Measurements from ENCODE around the gene PEF1.

Gene PEF1

GRCh38 chr1:31671147-31671546, 26.5 kb upstream of the PEF1 start:
- no peak for DNase-seq (ENCODE audit: low read depth)

- DNase-seq (ENCODE audit: low read depth), result no peak
Observed at GRCh38 chr1:31670593-31670964, 25.9 kb upstream of the PEF1 start.

DNA sequence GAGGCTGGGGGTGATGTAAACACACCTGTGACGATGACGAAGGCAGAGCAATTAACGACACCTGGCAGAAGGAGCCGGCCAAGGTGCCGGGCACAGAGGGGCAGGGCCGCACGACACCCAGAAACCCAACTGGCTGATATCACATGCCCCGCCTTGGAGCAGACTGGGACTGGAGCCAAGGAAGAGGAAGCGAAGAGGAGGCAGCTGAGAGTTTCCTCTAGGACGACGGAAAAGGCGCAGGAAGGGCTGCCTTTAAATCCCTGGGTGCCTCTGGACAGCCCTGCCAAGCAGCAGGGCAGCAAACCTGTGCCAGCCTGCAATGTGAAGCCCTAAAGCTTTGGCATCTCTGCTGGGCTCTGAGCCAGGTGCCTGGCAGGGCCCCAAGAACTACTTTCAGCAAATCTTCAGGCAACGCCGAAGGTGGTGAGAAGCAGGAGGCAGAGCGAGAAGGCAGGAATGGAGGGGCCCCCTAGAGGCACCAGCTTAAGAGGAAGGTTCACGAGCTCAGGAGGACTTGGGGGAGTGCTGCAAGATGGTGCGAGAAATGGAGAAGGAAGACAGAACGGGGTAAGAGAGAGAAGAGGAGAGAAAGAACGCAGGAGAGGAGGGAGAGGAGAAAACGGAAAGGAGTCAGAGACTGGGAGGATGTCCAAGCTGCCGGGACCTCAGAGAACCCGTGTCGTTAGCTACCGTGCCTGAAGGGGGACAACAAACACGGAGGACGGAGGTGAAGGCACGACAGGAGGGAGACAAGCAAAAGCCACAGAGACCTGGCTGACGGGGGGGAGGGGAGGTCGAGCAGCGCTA, 25.3 kb upstream of the PEF1 start:
- peak; percentile 82 for DNase-seq (ENCODE audit: low read depth)

GRCh38 chr1:31669433-31669785, 24.7 kb upstream of the PEF1 start:
- DNase-seq (ENCODE audit: low read depth), result no peak

DNA sequence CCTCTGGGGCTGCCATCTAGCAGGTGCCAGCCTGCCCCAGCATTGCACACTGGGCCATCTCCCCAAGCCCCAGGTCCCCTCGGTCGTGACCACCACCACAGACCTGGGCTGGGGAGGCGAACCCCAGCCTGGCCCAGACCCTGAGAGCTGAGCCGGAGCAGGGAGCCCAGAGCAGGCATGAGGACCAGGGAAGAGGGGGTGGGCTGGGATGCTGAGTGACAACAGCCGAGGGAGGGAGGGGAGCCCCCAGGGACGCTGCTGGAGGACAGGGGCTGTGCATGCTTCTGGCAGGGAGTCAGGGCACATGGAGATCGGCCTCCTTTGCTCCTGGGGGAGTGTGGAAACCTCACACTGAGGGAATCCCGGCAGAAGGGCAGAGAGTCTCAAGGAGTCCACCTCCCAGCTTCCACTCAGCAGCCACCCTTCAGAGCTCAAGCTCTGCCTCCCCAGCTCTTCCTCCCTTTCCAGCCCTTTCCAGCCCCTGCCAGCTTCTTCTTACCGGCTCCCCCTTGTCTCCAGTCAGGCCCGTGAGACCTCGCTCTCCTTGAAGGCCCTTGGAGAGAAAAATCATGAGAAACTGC, 23.7 kb upstream of the PEF1 start:
- DNase-seq (ENCODE audit: low read depth), result no peak

- DNase-seq (ENCODE audit: low read depth), result no peak
Observed at GRCh38 chr1:31667065-31667785, 22.5 kb upstream of the PEF1 start.

- peak; percentile 32 for DNase-seq (ENCODE audit: low read depth)
Observed at GRCh38 chr1:31666263-31666963, 21.7 kb upstream of the PEF1 start.

DNA sequence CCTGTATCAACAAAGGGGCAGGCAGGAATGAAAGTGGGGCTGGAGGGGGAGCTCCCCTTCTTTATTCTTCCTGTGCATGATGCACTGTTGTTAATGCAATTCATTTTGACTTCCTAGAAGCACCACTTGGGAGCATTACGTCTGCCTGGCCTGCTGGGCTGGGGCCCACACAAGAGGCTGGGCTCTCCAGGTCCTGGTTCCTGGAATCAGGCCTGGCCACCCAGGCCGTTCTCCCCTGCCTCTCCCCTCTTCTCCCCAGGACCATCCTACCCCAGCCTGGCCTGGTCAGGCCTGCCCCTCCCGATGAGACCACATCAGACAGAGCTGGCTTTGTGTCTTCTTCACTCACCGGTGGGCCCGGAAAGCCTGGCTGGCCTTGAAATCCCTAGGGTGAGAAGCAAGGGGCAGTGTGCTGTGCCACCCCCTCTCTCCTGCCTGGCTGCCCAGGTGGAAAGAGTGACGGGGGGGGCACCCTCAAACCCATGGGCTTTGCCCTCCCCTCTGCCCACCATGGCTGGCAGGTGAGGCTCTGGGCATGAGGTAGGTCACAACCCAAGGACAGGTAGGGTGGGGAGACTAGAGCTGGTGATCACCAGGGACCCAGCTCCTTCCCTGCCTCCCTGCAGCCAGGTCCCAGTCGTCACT, 20.7 kb upstream of the PEF1 start:
- no peak for DNase-seq (ENCODE audit: low read depth)

DNA sequence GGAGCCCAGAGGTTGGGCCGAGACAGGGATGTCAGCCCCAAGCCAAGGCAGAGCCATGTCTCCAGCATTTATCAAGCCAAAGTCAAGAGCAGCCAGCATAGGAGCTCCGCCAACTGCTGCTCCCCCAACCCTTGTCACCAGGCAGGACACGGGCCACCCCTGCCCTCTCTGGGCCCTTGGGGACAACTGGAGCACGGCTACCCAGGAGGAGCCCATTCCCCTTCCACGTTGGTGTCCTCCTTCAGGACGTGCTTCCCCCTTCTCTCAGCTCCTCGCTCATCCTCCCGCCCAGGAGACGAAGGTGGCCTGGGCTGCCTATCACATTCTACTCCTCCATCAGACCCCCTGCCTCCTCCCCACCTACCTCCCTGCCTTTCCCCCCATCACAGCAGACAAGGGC, 19.9 kb upstream of the PEF1 start:
- no peak for DNase-seq (ENCODE audit: low read depth)

DNA sequence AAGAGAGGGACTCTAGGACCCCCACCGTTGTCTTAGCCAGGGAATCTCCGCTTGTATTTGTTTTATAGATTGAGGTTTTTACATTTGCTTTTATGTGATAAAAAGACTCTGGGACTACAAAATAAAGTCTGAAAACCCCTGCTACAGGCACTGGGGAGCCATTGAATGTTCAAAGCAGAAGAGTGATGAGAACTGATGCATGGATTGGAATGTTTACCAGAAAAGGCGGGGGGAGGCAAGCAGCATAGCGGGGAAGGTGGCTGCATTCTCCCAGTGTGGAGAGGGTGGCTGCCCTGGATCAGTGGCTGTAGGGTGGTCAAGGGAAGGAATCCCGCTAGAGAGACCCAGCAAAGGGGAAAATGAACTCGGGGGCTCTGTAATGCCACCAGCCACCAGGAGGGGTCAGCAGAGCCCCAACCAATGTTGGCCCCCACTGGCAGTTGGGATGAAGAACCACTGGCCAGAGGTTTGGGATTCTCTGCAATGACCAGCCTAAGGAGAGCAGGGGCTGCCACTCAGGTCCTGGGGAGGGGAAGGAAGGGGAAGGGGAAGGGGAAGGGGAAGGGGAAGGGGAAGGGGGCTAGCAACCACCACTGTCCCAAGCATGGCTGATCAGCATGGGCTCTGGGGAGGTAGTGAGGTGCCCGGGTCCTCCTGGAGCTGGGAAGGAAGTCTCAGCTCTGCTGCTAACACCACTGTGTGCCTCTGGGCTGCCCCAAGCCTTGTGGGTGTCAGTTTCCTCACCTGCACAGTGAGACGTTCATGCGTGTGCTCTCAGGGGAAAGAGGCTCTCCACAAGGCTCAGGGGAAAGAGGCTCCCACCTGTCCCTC, 19.2 kb upstream of the PEF1 start:
- DNase-seq (ENCODE audit: low read depth), result peak; percentile 19

GRCh38 chr1:31662463-31662862, 17.8 kb upstream of the PEF1 start:
- no peak for DNase-seq (ENCODE audit: low read depth)

DNA sequence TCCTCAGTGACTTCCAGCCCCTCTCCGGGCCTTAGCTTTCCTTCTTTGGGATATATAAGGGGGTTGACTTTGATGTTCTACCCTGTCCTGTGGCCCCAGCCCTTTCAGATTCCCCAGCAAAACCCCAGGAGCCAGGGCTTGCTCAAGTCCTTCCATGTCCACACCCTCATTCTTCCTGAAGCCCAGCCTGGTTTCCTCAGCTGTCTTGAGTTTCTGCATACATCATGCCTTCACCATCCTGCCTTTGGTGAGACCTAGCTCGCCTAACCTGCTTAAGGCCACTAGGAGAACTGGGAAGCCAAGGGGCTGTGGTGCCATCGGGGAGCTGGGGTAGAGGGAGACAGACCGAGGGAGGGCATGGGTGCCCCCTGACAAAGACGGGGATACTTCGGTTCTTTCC, 17.2 kb upstream of the PEF1 start:
- no peak for DNase-seq (ENCODE audit: low read depth)

DNA sequence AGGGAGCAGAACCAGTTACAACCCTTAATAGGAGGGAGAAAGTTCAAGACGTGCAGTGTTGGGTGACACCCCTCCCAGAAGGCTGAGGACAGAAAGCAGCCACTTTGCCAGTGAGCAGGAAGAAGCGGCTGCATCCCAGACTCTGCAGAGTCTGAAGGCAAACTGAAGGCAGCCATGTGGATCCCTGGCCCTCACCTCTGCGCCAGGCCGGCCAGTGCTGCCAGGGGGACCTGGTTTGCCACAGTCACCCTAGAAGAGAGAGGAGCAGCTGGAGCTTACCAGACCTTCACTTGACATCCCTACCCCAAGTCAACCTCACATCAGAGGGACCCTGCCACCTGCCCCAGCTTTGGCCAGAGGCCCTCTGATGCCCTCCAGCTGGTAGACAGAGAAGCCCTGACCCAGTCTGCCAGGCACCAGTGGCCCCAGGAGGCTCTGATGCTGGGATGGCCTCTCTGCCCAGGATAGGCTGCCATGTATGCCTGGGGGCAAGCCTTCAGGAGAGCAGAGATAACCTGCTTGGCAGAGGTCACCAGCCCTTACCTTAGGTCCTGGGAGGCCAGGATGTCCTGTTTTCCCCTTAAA, 16.3 kb upstream of the PEF1 start:
- no peak for DNase-seq (ENCODE audit: low read depth)

DNA sequence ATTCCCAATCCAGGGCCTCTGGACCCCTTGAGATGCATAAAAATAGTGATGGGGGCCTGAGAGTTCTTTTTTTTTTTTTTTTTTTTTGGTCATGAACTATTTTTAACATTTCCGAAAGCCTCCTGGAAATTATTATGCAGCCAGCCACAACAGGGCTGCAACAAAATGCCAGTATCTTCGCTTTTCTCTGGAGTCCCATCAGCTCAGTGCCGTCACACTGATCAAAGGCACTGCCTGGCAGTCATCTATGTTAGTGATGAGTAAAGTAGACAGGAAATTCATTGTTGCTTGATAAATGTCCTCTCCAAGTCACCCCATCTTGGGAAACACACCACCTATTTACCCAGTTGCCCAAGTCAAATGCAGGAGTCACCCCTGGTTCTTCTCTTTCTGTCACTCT, 15.2 kb upstream of the PEF1 start:
- DNase-seq (ENCODE audit: low read depth), result no peak

GRCh38 chr1:31658721-31659120, 14.0 kb upstream of the PEF1 start:
- peak; percentile 14 for DNase-seq (ENCODE audit: low read depth)

GRCh38 chr1:31657972-31658510, 13.4 kb upstream of the PEF1 start:
- no peak for DNase-seq (ENCODE audit: low read depth)

DNA sequence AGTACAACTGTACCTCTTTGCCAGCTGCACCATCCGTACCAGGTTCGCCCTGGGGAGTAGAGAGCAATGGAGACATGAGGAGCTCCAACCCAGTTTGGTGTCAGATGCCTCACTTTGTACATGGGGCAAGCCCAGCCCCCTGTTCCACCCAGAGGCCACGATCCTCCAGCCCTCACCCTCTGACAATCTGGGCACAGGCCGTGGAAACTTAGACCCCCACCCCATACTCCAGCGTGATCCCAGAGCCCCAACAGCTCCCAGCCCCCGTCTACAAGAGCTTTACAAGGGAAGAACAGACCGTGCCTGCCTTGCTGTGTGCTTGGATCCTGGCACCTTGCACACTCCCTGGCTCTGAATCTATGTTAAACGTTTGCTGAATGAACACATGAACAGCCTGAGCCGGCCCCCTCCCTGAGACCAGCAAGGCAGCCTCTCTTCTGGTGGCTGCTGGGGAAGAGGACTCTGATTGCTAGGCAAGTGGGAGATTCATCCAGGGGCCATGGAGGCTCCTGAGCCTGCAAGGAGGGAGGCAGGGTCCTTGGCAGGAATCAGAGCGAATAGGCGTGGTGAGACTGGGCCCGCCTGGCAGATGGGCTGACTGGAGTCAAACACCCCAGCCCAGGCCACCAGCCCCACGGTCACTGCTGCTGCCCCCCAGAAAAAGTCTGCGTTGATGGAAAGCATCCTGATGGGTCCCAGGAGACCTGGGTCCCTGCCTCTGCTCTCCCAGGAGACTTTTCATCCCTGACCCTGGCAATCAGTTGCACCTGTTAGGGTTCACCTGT, 12.5 kb upstream of the PEF1 start:
- DNase-seq (ENCODE audit: low read depth), result no peak

GRCh38 chr1:31655756-31656155, 11.1 kb upstream of the PEF1 start:
- no peak for DNase-seq (ENCODE audit: low read depth)

DNA sequence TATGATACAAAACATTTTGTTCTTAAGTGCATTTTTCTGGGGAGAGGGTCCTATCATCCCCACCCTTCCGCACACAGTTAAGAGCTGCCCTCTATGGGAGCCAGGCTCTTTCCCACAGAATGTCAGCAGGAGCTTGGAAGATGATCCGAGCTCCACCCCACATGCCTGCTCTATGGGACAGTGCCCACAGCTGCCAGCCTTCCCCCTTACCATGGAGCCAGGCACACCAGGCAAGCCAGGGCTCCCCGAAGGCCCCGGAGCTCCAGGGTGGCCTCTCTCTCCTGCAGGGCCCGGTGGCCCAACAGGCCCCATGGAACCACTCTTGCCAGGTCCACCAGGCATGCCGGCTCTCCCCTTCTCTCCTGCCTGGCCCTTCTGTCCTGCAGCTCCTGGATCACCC, 10.4 kb upstream of the PEF1 start:
- no peak for DNase-seq (ENCODE audit: low read depth)

- no peak for DNase-seq (ENCODE audit: low read depth)
Observed at GRCh38 chr1:31654474-31654776, 9.7 kb upstream of the PEF1 start.
